Measurements from ENCODE around the gene DNTT.

Gene DNTT

GRCh38 chr10:96309628-96310320 lies 5.5 kb downstream of the DNTT start:
- DNase-seq (ENCODE audit: low read depth in 3 of 3), result no peak

- DNase-seq (ENCODE audit: low read depth in 3 of 3), result no peak
These were observed 6.1 kb downstream of the DNTT start for GRCh38 chr10:96310321-96310669.

DNA sequence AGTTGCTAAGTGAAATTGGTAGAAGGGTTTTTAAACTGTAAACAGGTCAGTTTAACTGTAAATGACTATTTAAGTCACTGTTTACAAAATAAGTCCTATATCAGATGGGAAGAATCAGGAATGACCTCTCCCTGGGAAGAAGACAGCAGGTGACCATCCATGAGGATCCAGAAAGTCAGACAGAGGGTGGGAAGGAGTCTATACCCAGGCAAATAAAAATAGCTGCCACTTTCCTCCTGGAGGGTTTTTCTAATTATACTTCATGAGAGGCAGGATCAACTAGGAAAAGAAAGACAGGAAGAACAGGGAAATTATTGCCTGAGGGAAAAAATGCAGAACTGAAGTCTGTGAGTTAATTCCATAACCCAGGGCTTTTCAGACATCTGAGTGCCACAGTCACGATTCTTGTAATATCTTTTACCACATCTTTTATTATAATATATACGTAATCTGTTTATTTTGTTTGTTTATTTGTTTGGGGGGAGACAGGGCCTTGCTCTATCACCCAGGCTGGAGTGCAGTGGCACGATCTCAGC lies 7.0 kb downstream of the DNTT start:
- DNase-seq (ENCODE audit: low read depth in 3 of 3), result no peak

DNA sequence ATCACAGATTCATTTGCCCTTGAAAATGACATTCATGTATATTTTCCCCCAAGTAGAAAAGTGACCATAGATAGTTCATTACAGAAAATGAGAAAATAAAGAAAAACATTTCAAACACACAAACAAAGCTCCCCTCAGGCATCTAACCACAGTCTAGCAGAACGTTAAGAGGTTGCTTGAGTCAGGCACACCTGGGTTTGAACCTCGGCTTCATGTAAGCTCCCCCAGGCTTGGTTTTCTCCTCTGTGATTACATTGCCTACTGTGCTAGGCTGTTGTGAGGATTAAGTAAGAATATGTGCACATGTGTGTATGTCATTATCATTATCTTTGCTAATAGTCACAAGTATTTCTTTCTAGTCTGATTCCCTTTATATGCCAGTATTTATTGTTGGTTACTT lies 9.1 kb downstream of the DNTT start:
- DNase-seq (ENCODE audit: low read depth in 3 of 3), result no peak

DNA sequence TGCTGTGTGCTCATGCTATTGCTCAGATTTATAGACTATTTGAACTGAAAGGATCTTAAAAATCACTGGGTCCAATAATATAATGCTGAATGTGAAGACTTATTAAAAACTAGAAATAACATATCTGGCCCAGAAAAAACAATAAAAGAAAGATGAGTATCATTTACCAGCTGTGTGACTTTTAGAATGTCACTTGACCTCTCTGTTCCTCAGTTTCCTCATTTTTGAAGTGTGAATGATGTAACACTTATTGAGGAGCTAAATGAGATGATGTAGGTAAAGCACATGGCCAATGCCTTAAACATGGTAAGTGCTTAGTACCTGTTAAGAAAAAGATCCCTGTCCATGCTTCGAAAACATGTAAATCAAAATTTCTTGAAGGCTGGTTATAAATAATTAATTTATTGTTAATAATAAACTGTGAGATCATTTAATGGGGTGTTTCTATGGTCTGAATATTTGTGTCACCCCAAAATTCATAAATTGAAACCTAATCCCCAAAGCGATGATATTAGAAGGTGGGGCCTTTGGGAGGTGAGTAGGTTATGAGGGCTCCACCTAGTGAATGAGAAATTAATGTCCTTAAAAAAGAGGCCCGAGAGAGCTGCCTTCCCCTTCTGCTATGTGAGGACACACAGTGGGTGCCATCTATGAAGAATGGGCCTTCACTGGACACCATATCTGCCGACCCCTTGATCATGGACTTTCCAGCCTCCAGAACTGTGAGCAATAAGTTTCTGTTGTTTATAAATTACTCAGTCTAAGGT lies 13.0 kb downstream of the DNTT start:
- no peak for DNase-seq (ENCODE audit: low read depth in 3 of 3)

GRCh38 chr10:96319754-96320474 lies 15.7 kb downstream of the DNTT start:
- no peak for DNase-seq (ENCODE audit: low read depth in 3 of 3)

DNA sequence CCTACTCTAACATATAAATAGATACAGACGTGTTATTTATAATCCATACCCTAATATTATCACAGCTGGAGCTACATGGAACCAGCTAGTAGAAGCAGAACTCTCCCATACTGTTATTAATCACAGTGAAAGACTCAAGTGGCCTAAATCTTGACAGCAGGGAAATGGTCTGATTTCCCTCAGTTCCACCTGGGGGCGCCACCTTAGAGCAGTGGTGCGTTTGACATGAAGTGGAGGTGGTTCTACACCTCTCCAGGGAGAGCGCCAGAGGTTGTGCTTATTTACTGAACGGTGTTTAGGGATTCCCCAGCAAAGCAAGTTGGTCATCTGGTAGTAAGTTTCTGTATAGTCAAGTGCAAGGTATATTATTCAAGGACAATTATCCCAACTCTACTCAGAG lies 17.6 kb downstream of the DNTT start:
- no peak for DNase-seq (ENCODE audit: low read depth in 3 of 3)

DNA sequence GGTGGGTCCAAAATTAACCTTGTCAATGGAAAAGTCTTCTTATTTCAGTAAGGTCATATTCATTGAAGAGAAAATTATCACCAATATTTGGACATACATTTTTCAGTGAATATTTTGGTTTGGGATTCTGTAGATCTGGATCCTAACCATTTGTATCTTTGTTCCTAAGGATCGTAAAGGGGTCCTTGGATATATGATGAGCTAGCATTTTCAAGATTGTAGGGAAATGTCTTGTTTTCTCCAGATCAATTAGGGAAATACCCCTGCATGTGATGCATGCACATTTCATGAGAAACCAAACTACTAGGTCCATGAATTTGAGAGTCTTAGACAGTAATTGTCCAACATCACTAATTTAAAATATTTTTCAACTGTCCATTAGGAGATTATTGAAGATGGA lies 18.0 kb downstream of the DNTT start:
- no peak for DNase-seq (ENCODE audit: low read depth in 3 of 3)

- no peak for DNase-seq (ENCODE audit: low read depth in 3 of 3)
These were observed 20.2 kb downstream of the DNTT start for GRCh38 chr10:96324447-96324846.

GRCh38 chr10:96325719-96326373 lies 21.6 kb downstream of the DNTT start:
- no peak for DNase-seq (ENCODE audit: low read depth in 3 of 3)

GRCh38 chr10:96327462-96327861 lies 23.2 kb downstream of the DNTT start:
- no peak for DNase-seq (ENCODE audit: low read depth in 3 of 3)

GRCh38 chr10:96333101-96333500 lies 28.9 kb downstream of the DNTT start:
- DNase-seq (ENCODE audit: low read depth in 3 of 3), result no peak

DNA sequence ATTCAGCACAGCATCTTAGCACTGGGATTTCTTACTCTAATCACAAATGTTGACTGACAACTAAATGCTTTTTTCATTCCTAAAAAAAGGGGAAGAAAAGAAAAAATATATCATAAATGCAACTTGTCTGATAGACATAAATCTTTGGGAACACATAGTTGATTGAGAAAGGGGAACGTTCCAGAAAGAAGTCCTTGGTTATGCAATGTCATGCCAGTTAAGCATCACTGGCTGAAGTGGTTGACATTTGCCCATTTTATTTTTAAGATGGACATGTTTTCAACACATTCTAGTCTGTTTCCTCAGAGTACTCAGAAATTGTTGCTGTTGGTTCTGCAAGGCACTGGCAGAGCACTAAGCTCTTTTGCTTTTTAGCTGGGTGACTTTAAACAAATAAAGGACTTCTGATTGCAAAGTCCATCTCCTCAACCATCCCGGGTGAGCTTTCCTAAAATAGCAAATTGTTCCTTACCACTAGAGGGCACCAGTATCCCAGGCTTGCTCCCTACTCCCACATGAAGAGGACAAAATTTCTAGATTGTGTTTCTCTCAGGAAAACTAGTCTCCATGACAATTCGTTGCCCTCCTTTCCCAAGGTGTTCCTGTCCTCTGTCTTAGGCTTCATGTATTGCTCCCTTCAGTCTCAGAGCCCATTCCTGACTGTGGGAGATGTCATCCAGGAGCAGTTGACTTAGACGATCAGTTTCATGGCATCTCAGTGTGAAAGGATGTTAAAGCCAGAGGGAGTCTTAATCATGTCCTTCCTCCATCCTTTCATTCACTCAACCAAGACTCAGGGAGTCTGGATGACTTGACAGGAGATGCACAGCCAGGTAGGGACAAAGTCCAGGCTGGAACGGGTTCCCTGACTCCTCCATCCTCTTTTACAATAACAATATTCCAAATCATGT lies 30.6 kb downstream of the DNTT start:
- DNase-seq (ENCODE audit: low read depth in 3 of 3), result no peak

- no peak for DNase-seq (ENCODE audit: low read depth in 3 of 3)
These were observed 32.9 kb downstream of the DNTT start for GRCh38 chr10:96337106-96337505.

GRCh38 chr10:96338279-96338925 lies 34.2 kb downstream of the DNTT start:
- DNase-seq (ENCODE audit: low read depth in 3 of 3), result no peak

DNA sequence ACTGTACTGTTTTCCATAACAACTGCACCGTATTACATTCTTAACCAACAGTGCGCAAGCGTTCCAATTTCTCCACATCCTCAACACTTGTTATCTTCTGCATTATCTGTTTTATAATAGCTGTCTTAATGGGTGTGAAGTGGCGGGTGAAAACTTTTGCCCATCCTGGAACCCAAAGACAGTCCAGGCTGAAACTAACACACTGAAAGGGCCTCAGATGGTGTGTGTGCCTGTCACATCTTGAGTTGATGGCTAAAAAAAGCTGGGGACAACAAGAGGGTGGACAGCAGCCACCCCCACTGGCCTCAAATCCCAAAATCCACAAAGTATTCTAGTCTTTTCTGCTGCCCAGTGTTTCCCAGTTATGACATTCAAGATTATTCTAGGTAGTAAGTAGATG lies 35.1 kb downstream of the DNTT start:
- DNase-seq (ENCODE audit: low read depth in 3 of 3), result no peak

DNA sequence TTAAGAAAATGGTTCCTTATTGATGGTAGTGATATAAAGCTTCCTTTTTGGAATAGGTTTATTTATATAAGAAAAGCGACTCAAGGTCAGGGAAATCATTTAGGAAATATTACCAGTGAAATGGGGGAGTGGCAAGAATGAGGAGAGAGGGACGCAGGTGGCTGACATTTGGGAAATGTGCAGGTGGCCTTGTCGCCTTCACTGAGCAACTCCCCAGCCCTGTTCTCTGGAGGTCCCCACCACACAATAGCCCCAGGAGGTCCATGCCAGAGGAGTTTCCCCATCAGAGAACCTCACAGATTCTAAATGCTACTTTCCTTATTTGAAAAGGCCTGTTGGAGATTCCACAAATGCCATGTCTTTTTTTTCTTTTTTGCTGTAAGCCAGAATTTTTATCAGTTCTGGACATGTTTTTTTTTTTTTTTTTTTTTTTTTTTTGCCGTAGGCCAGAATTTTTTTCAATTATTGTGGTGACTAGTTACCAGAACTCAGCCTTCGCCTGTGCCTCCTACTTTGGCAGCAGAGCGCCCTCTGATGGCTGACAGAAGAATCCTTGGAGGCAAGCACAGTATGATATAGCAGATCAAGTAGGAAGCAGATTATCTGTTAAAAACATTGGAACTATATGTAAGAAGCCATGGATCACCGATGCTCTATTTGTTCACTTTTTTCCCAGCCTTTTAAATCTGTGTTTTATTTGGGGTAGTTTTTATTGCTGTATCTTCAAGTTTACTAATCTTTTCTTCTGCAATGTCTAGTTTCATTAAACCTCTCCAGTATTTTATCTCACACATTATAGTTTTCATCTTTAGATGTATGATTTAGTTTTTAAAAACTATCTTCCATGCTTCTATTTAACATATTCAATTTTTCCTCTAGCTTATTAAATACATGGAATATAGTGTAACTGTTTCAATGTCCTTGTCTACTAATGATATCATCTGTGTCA lies 36.0 kb downstream of the DNTT start:
- peak; percentile 40 to 43 (median 43) for DNase-seq (ENCODE audit: low read depth in 3 of 3)

DNA sequence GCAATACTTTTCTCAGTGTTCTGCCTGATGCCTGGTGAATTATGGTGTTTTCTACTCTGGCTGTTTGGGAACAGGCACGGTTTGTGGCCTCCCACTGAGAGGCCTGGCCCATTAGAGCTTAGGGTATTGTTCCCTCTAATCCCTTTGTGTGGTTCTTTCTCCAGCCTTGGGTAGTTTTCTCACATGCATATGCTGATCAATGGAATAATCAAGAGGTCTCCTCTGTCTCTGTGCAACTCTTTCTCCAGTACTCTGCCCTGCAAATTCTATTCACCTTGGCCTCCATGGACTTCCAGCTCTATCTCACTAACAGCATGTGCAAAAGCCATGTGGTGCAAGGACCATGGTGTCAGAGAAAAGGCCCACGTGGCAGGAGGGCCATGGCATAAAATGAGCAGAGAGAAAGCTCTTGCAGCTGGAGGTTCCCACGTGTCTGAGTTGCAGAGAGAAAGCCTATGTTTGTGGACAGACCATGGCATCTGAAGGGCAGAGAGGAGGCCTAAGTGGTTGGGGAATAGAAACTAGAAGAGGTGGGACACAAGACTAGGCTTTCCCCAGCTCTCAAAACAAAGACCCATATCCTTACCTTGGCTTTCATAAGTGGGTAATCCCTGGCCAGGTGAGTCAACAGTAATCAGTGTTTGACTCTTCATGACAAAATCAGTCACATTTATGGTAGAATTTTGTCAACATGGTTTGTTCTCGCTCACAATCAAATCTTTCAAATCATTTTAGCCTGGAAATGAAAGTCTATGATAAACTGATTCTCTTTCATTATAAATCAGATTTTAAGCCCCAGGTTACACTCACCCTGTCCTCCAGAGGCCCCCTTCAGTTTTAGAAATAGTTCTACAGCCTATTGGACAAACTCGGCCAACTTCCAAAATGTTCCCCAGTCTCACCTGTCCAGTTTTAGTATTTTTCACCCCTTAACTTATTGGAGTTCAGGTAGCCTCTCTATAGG lies 37.3 kb downstream of the DNTT start:
- DNase-seq (ENCODE audit: low read depth in 3 of 3), result no peak

All from stimulated activated CD4-positive, alpha-beta T cell treated with anti-CD3 and anti-CD28 coated beads, TNF-alpha, amount 100 ng/mL, for 48 hours (primary cell).